B cell (primary cell): ENCODE data around the gene PODXL. TPM values are rescaled to one million over a fixed set of nuclear protein-coding genes. Genes with fewer than 3 reads are reported as not detected.

Experiments used
- ATAC-seq: fragments of 200-7000 bp; cut with Tn5 transposase; one replicate; pipeline ENCODE4 v1.10.0; 2021; ENCODE audit warnings: low read depth, mild to moderate bottlenecking, moderate number of reproducible peaks, moderate library complexity
- CTCF ChIA-PET: fragments of 350-600 bp; sonication (Branson Sonifier 250); formaldehyde crosslinking; loops from one replicate; lab custom pipeline; 2021; ENCODE audit warnings: antibody characterized with exemption, inconsistent platforms; lab: Charles Lee
- POLR2A ChIA-PET: fragments of 350-600 bp; sonication (Branson Sonifier 250); formaldehyde crosslinking; loops from one replicate; lab custom pipeline; 2021; ENCODE audit warnings: antibody characterized with exemption; lab: Charles Lee
- DNase-seq: peaks from one replicate; pipeline ENCODE4 v3.0.0; 2013
- H2AFZ ChIP-seq: 2 replicates; pipeline ENCODE4 v1.6.1; 2012; ENCODE audit warnings: mild to moderate bottlenecking, low read depth, low read length; ENCODE audit not compliant: insufficient read depth, poor library complexity, severe bottlenecking
- H3K27ac ChIP-seq, 2 donors: 1 replicate in 1 of 2; 2 replicates in 1 of 2; pipeline ENCODE4 v1.5.1; 2012 to 2013; ENCODE audit warnings: low read length in 2 of 2, mild to moderate bottlenecking in 2 of 2, moderate library complexity in 1 of 2
- H3K27me3 ChIP-seq, 4 experiments: fragments of 200-600 bp in 1 of 4; sonication (generic) in 1 of 4; replicated peaks in 1 of 4; 1 replicate in 2 of 4; 2 replicates in 2 of 4; pipeline versions ENCODE4 v1.6.1 to v1.7.0; 2013 to 2016; ENCODE audit warnings: low read length in 3 of 4, mild to moderate bottlenecking in 2 of 4, mixed read lengths in 1 of 4, moderate library complexity in 1 of 4; ENCODE audit not compliant: insufficient read depth in 4 of 4, control insufficient read depth in 3 of 4; ENCODE audit errors: control extremely low read depth in 1 of 4
- H3K36me3 ChIP-seq, 2 experiments: replicated peaks in 1 of 2; 1 replicate in 1 of 2; 2 replicates in 1 of 2; pipeline versions ENCODE4 v1.6.1 to v1.7.1; 2013; ENCODE audit warnings: low read length in 1 of 2; ENCODE audit not compliant: insufficient read depth in 2 of 2, control insufficient read depth in 1 of 2; ENCODE audit errors: control extremely low read depth in 1 of 2, extremely low read depth in 1 of 2
- H3K4me1 ChIP-seq, 2 donors: fragments of 200-600 bp in 1 of 2; sonication (generic) in 1 of 2; 1 replicate in 1 of 2; 2 replicates in 1 of 2; pipeline versions ENCODE4 v1.5.1 to v1.6.1; 2013 to 2017; ENCODE audit warnings: low read length in 2 of 2; ENCODE audit not compliant: control insufficient read depth in 2 of 2, insufficient read depth in 2 of 2
- H3K4me2 ChIP-seq: replicated peaks from 2 replicates; pipeline ENCODE3; 2012; ENCODE audit warnings: mild to moderate bottlenecking, low read depth, low read length; ENCODE audit not compliant: poor library complexity, severe bottlenecking
- H3K4me3 ChIP-seq, 5 experiments: fragments of 200-600 bp in 1 of 5; sonication (generic) in 1 of 5; 1 replicate in 3 of 5; 2 replicates in 2 of 5; pipeline versions ENCODE4 v1.5.1 to v1.7.0; 2011 to 2016; ENCODE audit warnings: low read length in 4 of 5, mild to moderate bottlenecking in 4 of 5, low read depth in 2 of 5, control low read depth in 1 of 5, moderate library complexity in 1 of 5; ENCODE audit not compliant: insufficient read depth in 1 of 5; ENCODE audit errors: control extremely low read depth in 1 of 5, extremely low read depth in 1 of 5
- H3K79me2 ChIP-seq: fragments of 200-600 bp; sonication (generic); one replicate; pipeline ENCODE4 v1.6.0; 2016; ENCODE audit warnings: low read length; ENCODE audit not compliant: control insufficient read depth, insufficient read depth
- H3K9ac ChIP-seq: fragments of 200-600 bp; sonication (generic); 2 replicates; pipeline ENCODE4 v1.6.1; 2017; ENCODE audit warnings: mild to moderate bottlenecking, low read length, moderate library complexity
- H3K9me3 ChIP-seq, 3 donors: one replicate each; pipeline versions ENCODE4 v1.6.1 to v1.7.1; 2013; ENCODE audit warnings: low read length in 2 of 3; ENCODE audit not compliant: control insufficient read depth in 2 of 3, insufficient read depth in 1 of 3; ENCODE audit errors: control extremely low read depth in 1 of 3
- H4K20me1 ChIP-seq: 2 replicates; pipeline ENCODE4 v1.6.0; 2012; ENCODE audit warnings: mild to moderate bottlenecking, low read length; ENCODE audit not compliant: insufficient read depth, control insufficient read depth, poor library complexity, severe bottlenecking
- H3K27ac Mint-ChIP-seq: one replicate; pipeline ENCODE4 v1.8.0; 2021; ENCODE audit warnings: mixed read lengths
- H3K27me3 Mint-ChIP-seq: one replicate; pipeline ENCODE4 v1.8.0; 2021; ENCODE audit warnings: mixed read lengths
- H3K4me1 Mint-ChIP-seq: one replicate; pipeline ENCODE4 v1.8.0; 2021; ENCODE audit warnings: mixed read lengths
- H3K4me3 Mint-ChIP-seq: one replicate; pipeline ENCODE4 v1.8.0; 2021; ENCODE audit warnings: mixed read lengths
- H3K9me3 Mint-ChIP-seq: one replicate; pipeline ENCODE4 v1.8.0; 2022; ENCODE audit warnings: mixed read lengths; ENCODE audit not compliant: insufficient read depth
- EZH2 ChIP-seq: IDR thresholded peaks from 2 replicates; pipeline ENCODE4 v1.6.1; 2012; ENCODE audit warnings: borderline replicate concordance, low read depth, mild to moderate bottlenecking, moderate library complexity, low read length; ENCODE audit not compliant: insufficient read depth, poor library complexity, severe bottlenecking
- WGBS: methylation state at CpG from one replicate; pipeline ENCODE4 v1.1.5; 2013; ENCODE audit warnings: missing lambda C conversion rate; ENCODE audit not compliant: insufficient coverage; 5-methylcytosine and 5-hydroxymethylcytosine counted together
- intact Hi-C: fragments of 100-400 bp; cut with micrococcal nuclease; formaldehyde crosslinking; loops from one replicate; pipeline ENCODE4 v1.10.0; 2022
- polyA plus RNA-seq: library from polyadenylated mRNA; depleted of rRNA; stranded (reverse); fragments of >200 nt; gene quantifications from 2 replicates; pipeline ENCODE4 v1.2.3, GENCODE V29; 2012
- total RNA-seq, 2 donors: library from RNA; stranded (reverse); fragments of 120-200 nt in 1 of 2; gene quantifications; 1 replicate in 1 of 2; 2 replicates in 1 of 2; pipeline versions ENCODE4 v1.2.3 to v1.2.4, GENCODE V29; 2013 to 2022
- TF ChIP-seq, protein P1 (sequence below): fragments of 200-600 bp; IDR thresholded peaks from one replicate; pipeline ENCODE4 v1.8.0; 2022; ENCODE audit warnings: antibody characterized with exemption, mild to moderate bottlenecking

PODXL gene
- total and polyA plus RNA-seq, 2 donors (not counting 1 experiment from before 2014, with no cell fraction given), result 1.5 to 5.8 TPM

DNA sequence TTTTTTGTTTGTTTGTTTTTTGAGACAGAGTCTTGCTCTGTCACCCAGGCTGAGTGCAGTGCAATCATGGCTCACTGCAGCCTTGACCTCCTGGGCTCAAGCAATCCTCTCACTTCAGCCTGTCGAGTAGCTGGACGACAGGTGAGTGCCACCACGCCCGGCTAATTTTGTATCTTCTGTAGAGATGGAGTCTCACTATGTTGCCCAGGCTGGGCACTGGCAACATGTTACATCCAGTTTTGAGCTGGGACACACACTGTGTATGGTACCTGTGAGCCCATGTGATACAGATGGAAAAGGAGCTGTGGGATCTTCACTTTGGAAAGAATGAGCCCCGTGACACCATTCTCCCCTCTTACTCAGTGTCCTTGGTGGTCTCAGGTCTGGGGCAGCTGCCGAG is 40.4 kb upstream of the PODXL start:
- Histone ChIP-seq H3K4me1 (no peaks in the 10 kb centered on the region), H3K4me2 (no peak overlapping the region), H3K4me3 (no peak overlapping the region), H3K9me3 (no peaks in the 10 kb centered on the region), H3K36me3 (no peaks in the 10 kb centered on the region), H3K27me3 (no peaks in the 10 kb centered on the region), H3K9ac (no peak overlapping the region), H2AFZ (no peak overlapping the region), H3K27ac (no peak overlapping the region), H3K79me2 (no peaks in the 10 kb centered on the region), H4K20me1 (no peaks in the 10 kb centered on the region)
- no peak for ATAC-seq
- ChIA-PET CTCF (no interaction called here), POLR2A (no interaction called here)
- intact Hi-C loops, result no loop called here
- no peak for DNase-seq
- no peaks in the 10 kb centered on the region for H3K9me3 Mint-ChIP-seq
- H3K4me3 Mint-ChIP-seq, result no peak overlapping the region
- peaks cover 12% of the 10 kb centered on the region for H3K27me3 Mint-ChIP-seq
- TF ChIP-seq, protein P1, sequence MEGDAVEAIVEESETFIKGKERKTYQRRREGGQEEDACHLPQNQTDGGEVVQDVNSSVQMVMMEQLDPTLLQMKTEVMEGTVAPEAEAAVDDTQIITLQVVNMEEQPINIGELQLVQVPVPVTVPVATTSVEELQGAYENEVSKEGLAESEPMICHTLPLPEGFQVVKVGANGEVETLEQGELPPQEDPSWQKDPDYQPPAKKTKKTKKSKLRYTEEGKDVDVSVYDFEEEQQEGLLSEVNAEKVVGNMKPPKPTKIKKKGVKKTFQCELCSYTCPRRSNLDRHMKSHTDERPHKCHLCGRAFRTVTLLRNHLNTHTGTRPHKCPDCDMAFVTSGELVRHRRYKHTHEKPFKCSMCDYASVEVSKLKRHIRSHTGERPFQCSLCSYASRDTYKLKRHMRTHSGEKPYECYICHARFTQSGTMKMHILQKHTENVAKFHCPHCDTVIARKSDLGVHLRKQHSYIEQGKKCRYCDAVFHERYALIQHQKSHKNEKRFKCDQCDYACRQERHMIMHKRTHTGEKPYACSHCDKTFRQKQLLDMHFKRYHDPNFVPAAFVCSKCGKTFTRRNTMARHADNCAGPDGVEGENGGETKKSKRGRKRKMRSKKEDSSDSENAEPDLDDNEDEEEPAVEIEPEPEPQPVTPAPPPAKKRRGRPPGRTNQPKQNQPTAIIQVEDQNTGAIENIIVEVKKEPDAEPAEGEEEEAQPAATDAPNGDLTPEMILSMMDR, result no peak
- TF ChIP-seq EZH2, result no peak
- H3K27ac Mint-ChIP-seq, result no peak overlapping the region
- WGBS, result 92% methylated on average over 4 of the region's 6 CpGs
- H3K4me1 Mint-ChIP-seq, result no peaks in the 10 kb centered on the region

DNA sequence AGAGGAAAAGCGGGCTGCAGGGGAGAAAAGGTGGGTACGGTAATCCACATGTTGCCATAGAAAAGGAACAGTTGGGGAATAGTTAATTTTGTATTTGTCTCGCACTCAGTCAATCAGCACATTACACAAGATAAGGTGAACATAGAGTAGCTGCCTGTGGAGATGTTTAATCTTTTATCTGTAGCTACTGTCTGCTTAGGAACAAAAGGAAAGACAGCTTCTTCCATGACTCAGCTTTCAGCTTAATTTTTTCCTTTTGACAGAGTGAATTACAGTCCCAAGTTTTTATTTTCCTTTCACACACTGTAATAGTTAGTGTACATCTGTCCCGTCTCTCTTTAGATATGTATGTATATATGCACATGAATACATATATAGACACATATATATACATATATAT is 39.3 kb upstream of the PODXL start:
- intact Hi-C loops, result no loop called here
- CTCF ChIA-PET, result interaction anchor here (0.7 kb wide), 1 partner anchor 1425 kb away, joined by 3 read pairs; no protein-coding TSS in a partner anchor
- Histone ChIP-seq H3K4me3 (no peak overlapping the region), H3K27me3 (no peaks in the 10 kb centered on the region), H3K36me3 (no peaks in the 10 kb centered on the region), H3K9me3 (no peaks in the 10 kb centered on the region), H4K20me1 (no peaks in the 10 kb centered on the region), H3K79me2 (no peaks in the 10 kb centered on the region), H3K9ac (no peak overlapping the region), H3K4me2 (no peak overlapping the region), H2AFZ (no peak overlapping the region), H3K27ac (no peak overlapping the region), H3K4me1 (no peaks in the 10 kb centered on the region)
- DNase-seq, result no peak
- Mint-ChIP-seq H3K27me3 (peaks cover 11% of the 10 kb centered on the region), H3K4me3 (no peak overlapping the region), H3K27ac (no peak overlapping the region), H3K4me1 (no peaks in the 10 kb centered on the region), H3K9me3 (no peaks in the 10 kb centered on the region)
- POLR2A ChIA-PET, result no interaction called here
- WGBS, result no CpG with 5 or more reads among the region's 4 CpGs
- ATAC-seq, result no peak
- TF ChIP-seq, protein P1, result no peak
- TF ChIP-seq EZH2, result no peak
